Measurements from ENCODE around the gene MAPK9. TPM values are rescaled to one million over a fixed set of nuclear protein-coding genes. Genes with fewer than 3 reads are reported as not detected.

The MAPK9 gene
- polyA plus RNA-seq, 3 donors: 9.7 to 19.6 (median 16.2) TPM

GRCh38 chr5:180331647-180331950, 39.7 kb upstream of the MAPK9 start:
- H3K27ac Mint-ChIP-seq: no peak overlapping the region
- H3K9ac ChIP-seq (ENCODE audit: insufficient read depth, low read length, poor library complexity, severe bottlenecking): no peak overlapping the region

DNA sequence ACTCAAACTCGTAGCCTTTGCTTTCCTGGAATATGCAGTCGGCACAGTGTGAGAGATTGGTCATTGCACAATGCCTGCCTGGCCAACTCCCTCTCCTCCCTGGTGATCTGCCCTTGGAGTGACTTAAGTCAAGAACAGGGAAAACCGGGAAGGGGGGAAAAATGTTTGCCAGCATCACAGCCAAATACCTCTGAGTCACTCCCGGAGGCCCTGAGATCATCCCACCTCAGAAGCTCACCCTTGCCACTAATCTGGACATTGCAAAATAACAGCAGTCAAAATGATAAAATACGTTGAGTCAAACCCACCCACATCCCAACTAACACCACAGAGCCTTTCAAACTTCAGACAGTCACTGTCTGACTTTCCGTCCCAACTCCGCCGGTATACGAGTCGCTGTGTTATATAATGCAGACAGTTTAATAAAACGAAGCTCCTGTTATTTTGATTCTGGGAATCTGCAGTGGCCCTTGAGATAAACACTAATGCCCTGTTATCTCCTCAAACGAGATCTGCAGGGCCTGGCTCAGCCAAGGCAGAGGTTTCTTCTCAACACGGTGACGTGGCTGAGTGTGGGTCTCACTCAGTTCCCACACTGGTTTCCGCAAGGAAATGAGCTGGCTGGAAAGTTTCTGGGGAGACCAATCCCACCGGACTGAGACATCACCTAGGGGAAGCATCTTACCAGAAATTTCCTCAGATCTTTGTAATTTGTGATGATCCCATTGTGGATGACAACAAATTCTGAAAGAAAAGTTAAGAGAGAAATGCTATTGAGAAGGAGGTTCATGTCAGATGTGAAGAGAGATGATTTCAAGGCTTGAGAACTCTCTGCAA, 39.1 kb upstream of the MAPK9 start:
- H3K79me2 ChIP-seq (ENCODE audit: insufficient read depth, low read length): no peaks in the 10 kb centered on the region
- no peak overlapping the region for H3K4me3 ChIP-seq (replicated peaks in 1 of 3; ENCODE audit: low read depth in 2 of 3, low read length in 3 of 3)
- WGBS (ENCODE audit: insufficient coverage): 81% methylated on average over 11 of the region's 16 CpGs
- H3K9ac ChIP-seq (ENCODE audit: insufficient read depth, low read length, poor library complexity, severe bottlenecking): no peak overlapping the region
- Mint-ChIP-seq H3K9me3 (peaks cover 0 to 4% (median 0%) of the 10 kb centered on the region in 7 donors), H3K27ac (no peak overlapping the region), H3K27me3 (ENCODE audit: low read depth in 3 of 3) (peaks cover 23 to 31% (median 29%) of the 10 kb centered on the region in 3 donors), H3K36me3 (no peaks in the 10 kb centered on the region), H3K4me3 (no peak overlapping the region), H3K4me1 (no peaks in the 10 kb centered on the region)
- H3K27me3 ChIP-seq (ENCODE audit: control insufficient read depth in 2 of 2, insufficient read depth in 2 of 2, low read length in 2 of 2): peaks cover 0 to 6% of the 10 kb centered on the region in 2 donors
- no peaks in the 10 kb centered on the region for H4K20me1 ChIP-seq (ENCODE audit: insufficient read depth, low read length)
- H3K36me3 ChIP-seq (replicated peaks in 1 of 2; ENCODE audit: control insufficient read depth in 1 of 2, insufficient read depth in 2 of 2, low read length in 2 of 2): no peaks in the 10 kb centered on the region
- H3K4me1 ChIP-seq (ENCODE audit: control insufficient read depth in 1 of 2, insufficient read depth in 2 of 2, low read length in 2 of 2): no peaks in the 10 kb centered on the region
- H3K4me2 ChIP-seq (replicated peaks; ENCODE audit: extremely low read depth, low read length, poor library complexity, severe bottlenecking): no peak overlapping the region
- no peak for TF ChIP-seq CTCF (IDR thresholded peaks at IDR 0.05)
- no peaks in the 10 kb centered on the region for H3K9me3 ChIP-seq (replicated peaks in 1 of 2; ENCODE audit: control insufficient read depth in 1 of 2, insufficient read depth in 1 of 2, low read length in 2 of 2)
- no peak overlapping the region for H2AFZ ChIP-seq (ENCODE audit: insufficient read depth, low read depth, low read length, poor library complexity, severe bottlenecking)
- no peak overlapping the region for H3K27ac ChIP-seq (ENCODE audit: low read depth in 1 of 2, low read length in 2 of 2)
- DNase-seq: no peak
- intact Hi-C loops (cut with micrococcal nuclease): loop anchor here in 1 of 2 donors (2.0 kb wide), 1 partner anchor 204 kb away; no protein-coding TSS in a partner anchor

More at GRCh38 chr5:180331647-180331950, 39.7 kb upstream of the MAPK9 start:
- H3K9me3 ChIP-seq (replicated peaks in 1 of 2; ENCODE audit: control insufficient read depth in 1 of 2, insufficient read depth in 1 of 2, low read length in 2 of 2): no peaks in the 10 kb centered on the region
- no peaks in the 10 kb centered on the region for H3K36me3 Mint-ChIP-seq
- peaks cover 0 to 6% of the 10 kb centered on the region in 2 donors for H3K27me3 ChIP-seq (ENCODE audit: control insufficient read depth in 2 of 2, insufficient read depth in 2 of 2, low read length in 2 of 2)
- H3K4me1 ChIP-seq (ENCODE audit: control insufficient read depth in 1 of 2, insufficient read depth in 2 of 2, low read length in 2 of 2): no peaks in the 10 kb centered on the region
- no peak overlapping the region for H3K4me3 ChIP-seq (replicated peaks in 1 of 3; ENCODE audit: low read depth in 2 of 3, low read length in 3 of 3)
- H3K4me2 ChIP-seq (replicated peaks; ENCODE audit: extremely low read depth, low read length, poor library complexity, severe bottlenecking): no peak overlapping the region
- no peak for DNase-seq
- peaks cover 0 to 4% (median 0%) of the 10 kb centered on the region in 7 donors for H3K9me3 Mint-ChIP-seq
- H3K4me1 Mint-ChIP-seq: no peaks in the 10 kb centered on the region
- peaks cover 25 to 31% (median 29%) of the 10 kb centered on the region in 3 donors for H3K27me3 Mint-ChIP-seq (ENCODE audit: low read depth in 3 of 3)
- intact Hi-C loops (cut with micrococcal nuclease): loop anchor here in 1 of 2 donors (2.0 kb wide), 1 partner anchor 205 kb away; no protein-coding TSS in a partner anchor
- H4K20me1 ChIP-seq (ENCODE audit: insufficient read depth, low read length): no peaks in the 10 kb centered on the region
- H3K27ac ChIP-seq (ENCODE audit: low read depth in 1 of 2, low read length in 2 of 2): no peak overlapping the region
- no peaks in the 10 kb centered on the region for H3K79me2 ChIP-seq (ENCODE audit: insufficient read depth, low read length)
- 74% methylated on average over 5 of the region's 7 CpGs for WGBS (ENCODE audit: insufficient coverage)
- H3K36me3 ChIP-seq (replicated peaks in 1 of 2; ENCODE audit: control insufficient read depth in 1 of 2, insufficient read depth in 2 of 2, low read length in 2 of 2): no peaks in the 10 kb centered on the region
- TF ChIP-seq CTCF (IDR thresholded peaks at IDR 0.05): no peak
- H2AFZ ChIP-seq (ENCODE audit: insufficient read depth, low read depth, low read length, poor library complexity, severe bottlenecking): no peak overlapping the region
- H3K4me3 Mint-ChIP-seq: no peak overlapping the region

All from CD14-positive monocyte (primary cell).